ENCODE data around the gene GABRR2.

GABRR2 gene

DNA sequence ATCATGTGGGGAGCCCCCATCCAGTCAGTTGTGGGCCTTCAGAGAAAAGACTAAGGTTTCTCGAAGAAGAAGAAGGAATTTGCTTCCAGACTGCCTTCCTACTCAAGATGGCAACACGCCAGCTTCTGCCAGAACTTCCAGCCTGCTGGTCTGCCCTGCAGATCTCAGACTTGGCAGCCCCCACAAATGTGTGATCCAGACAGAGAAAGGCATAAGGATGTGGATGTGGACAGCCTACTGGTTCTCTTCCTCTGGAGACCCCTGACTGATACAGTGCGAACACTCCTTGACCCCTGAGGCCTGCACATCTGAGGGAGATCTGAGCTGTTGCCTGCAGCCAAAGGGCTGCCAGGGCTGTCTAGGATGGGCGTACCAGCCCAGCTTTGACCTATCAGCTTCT, 106.5 kb downstream of the GABRR2 start:
- DNase-seq (ENCODE audit: low read depth): no peak
